ENCODE results near the gene SRSF7.
A peak's percentile ranks its signal among the peaks of the same experiment; 100 is the strongest.
"Not testable (repeated sequence)": the region's sequence is repeated elsewhere in the genome, so short reads cannot be mapped to it uniquely, and the experiment has no call there.

SRSF7 gene

GRCh38 chr2:38716185-38716584, 35.0 kb downstream of the SRSF7 start:
- peak; percentile 92 for DNase-seq
- no peaks in the 10 kb centered on the region for H3K9me3 ChIP-seq (ENCODE audit: control insufficient read depth, low read length)
- no peak overlapping the region for H2BK12ac ChIP-seq (ENCODE audit: low read length in 2 of 2)
- H2BK120ac ChIP-seq (ENCODE audit: low read depth, low read length) = no peak overlapping the region
- peak overlapping the region; percentile 10 for H2AFZ ChIP-seq (ENCODE audit: low read depth, low read length)
- no peak overlapping the region for H3K14ac ChIP-seq (ENCODE audit: low read length in 2 of 2)
- no peaks in the 10 kb centered on the region for H3K27me3 ChIP-seq (ENCODE audit: control insufficient read depth in 1 of 2, insufficient read depth in 1 of 2, low read length in 2 of 2)
- peaks cover 1% of the 10 kb centered on the region for H3K4me1 ChIP-seq (ENCODE audit: control insufficient read depth, insufficient read depth, low read depth, low read length)
- H3K4ac ChIP-seq (ENCODE audit: low read depth in 1 of 2, low read length in 2 of 2) = no peak overlapping the region
- no peak overlapping the region for H3K9ac ChIP-seq (ENCODE audit: low read length)
- H3K27ac ChIP-seq (ENCODE audit: low read length, poor library complexity, severe bottlenecking) = no peak overlapping the region
- H2BK5ac ChIP-seq (ENCODE audit: low read depth, low read length, poor library complexity, severe bottlenecking) = no peak overlapping the region
- 86% methylated on average over 4 of the region's 6 CpGs for WGBS
- H3K4me3 ChIP-seq (ENCODE audit: insufficient read depth in 1 of 2, low read depth in 1 of 2, low read length in 2 of 2) = no peak overlapping the region
- H3K23ac ChIP-seq (ENCODE audit: low read length in 2 of 2) = no peak overlapping the region
- H4K91ac ChIP-seq (ENCODE audit: low read length) = no peak overlapping the region
- no peak overlapping the region for H4K8ac ChIP-seq (ENCODE audit: low read length)
- no peak overlapping the region for H3K18ac ChIP-seq (ENCODE audit: low read depth in 1 of 2, low read length in 2 of 2)
- H3K79me1 ChIP-seq (replicated peaks; ENCODE audit: low read length, poor library complexity, severe bottlenecking) = no peaks in the 10 kb centered on the region
- H2AK5ac ChIP-seq (ENCODE audit: low read length, severe bottlenecking) = no peak overlapping the region
- peaks cover 0 to 6% of the 10 kb centered on the region in 2 experiments for H3K36me3 ChIP-seq (ENCODE audit: control insufficient read depth in 1 of 2, insufficient read depth in 2 of 2, low read depth in 1 of 2, low read length in 2 of 2)
- H2BK15ac ChIP-seq (ENCODE audit: low read depth, poor library complexity, severe bottlenecking) = no peak overlapping the region
- H3K4me2 ChIP-seq (ENCODE audit: low read length, poor library complexity, severe bottlenecking) = no peak overlapping the region

- H2BK15ac ChIP-seq (ENCODE audit: low read depth, poor library complexity, severe bottlenecking); H2AFZ ChIP-seq (ENCODE audit: low read depth, low read length); H2BK12ac ChIP-seq (ENCODE audit: low read length in 2 of 2); H2AK5ac ChIP-seq (ENCODE audit: low read length, severe bottlenecking); H3K4me1 ChIP-seq (ENCODE audit: control insufficient read depth, insufficient read depth, low read depth, low read length); H3K27me3 ChIP-seq (ENCODE audit: control insufficient read depth in 1 of 2, insufficient read depth in 1 of 2, low read length in 2 of 2); H4K8ac ChIP-seq (ENCODE audit: low read length); H3K4me2 ChIP-seq (ENCODE audit: low read length, poor library complexity, severe bottlenecking); H3K36me3 ChIP-seq (ENCODE audit: control insufficient read depth in 1 of 2, insufficient read depth in 2 of 2, low read depth in 1 of 2, low read length in 2 of 2); H3K79me1 ChIP-seq (replicated peaks; ENCODE audit: low read length, poor library complexity, severe bottlenecking); H3K18ac ChIP-seq (ENCODE audit: low read depth in 1 of 2, low read length in 2 of 2); H3K4me3 ChIP-seq (ENCODE audit: insufficient read depth in 1 of 2, low read depth in 1 of 2, low read length in 2 of 2); H3K14ac ChIP-seq (ENCODE audit: low read length in 2 of 2); H3K4ac ChIP-seq (ENCODE audit: low read depth in 1 of 2, low read length in 2 of 2); DNase-seq; H2BK120ac ChIP-seq (ENCODE audit: low read depth, low read length); H3K9me3 ChIP-seq (ENCODE audit: control insufficient read depth, low read length); H3K9ac ChIP-seq (ENCODE audit: low read length); H4K91ac ChIP-seq (ENCODE audit: low read length); H2BK5ac ChIP-seq (ENCODE audit: low read depth, low read length, poor library complexity, severe bottlenecking); H3K23ac ChIP-seq (ENCODE audit: low read length in 2 of 2); H3K27ac ChIP-seq (ENCODE audit: low read length, poor library complexity, severe bottlenecking): not testable (repeated sequence)
- WGBS = no CpG with 5 or more reads among the region's 1 CpG
These were observed 36.2 kb downstream of the SRSF7 start for GRCh38 chr2:38714941-38715340.

GRCh38 chr2:38713338-38713737, 37.8 kb downstream of the SRSF7 start:
- Histone ChIP-seq H3K4me3 (ENCODE audit: insufficient read depth in 1 of 2, low read depth in 1 of 2, low read length in 2 of 2) (no peak overlapping the region), H3K23ac (ENCODE audit: low read length in 2 of 2) (no peak overlapping the region), H3K9ac (ENCODE audit: low read length) (no peak overlapping the region), H3K36me3 (ENCODE audit: control insufficient read depth in 1 of 2, insufficient read depth in 2 of 2, low read depth in 1 of 2, low read length in 2 of 2) (peaks cover 0 to 6% of the 10 kb centered on the region in 2 experiments), H3K18ac (ENCODE audit: low read depth in 1 of 2, low read length in 2 of 2) (no peak overlapping the region), H3K4ac (ENCODE audit: low read depth in 1 of 2, low read length in 2 of 2) (no peak overlapping the region), H2AFZ (ENCODE audit: low read depth, low read length) (no peak overlapping the region), H3K27ac (ENCODE audit: low read length, poor library complexity, severe bottlenecking) (no peak overlapping the region), H2BK12ac (ENCODE audit: low read length in 2 of 2) (no peak overlapping the region), H2BK15ac (ENCODE audit: low read depth, poor library complexity, severe bottlenecking) (no peak overlapping the region), H2AK5ac (ENCODE audit: low read length, severe bottlenecking) (no peak overlapping the region), H3K4me2 (ENCODE audit: low read length, poor library complexity, severe bottlenecking) (no peak overlapping the region), H2BK120ac (ENCODE audit: low read depth, low read length) (no peak overlapping the region), H3K14ac (ENCODE audit: low read length in 2 of 2) (no peak overlapping the region), H4K91ac (ENCODE audit: low read length) (no peak overlapping the region), H2BK5ac (ENCODE audit: low read depth, low read length, poor library complexity, severe bottlenecking) (no peak overlapping the region), H3K9me3 (ENCODE audit: control insufficient read depth, low read length) (no peaks in the 10 kb centered on the region), H4K8ac (ENCODE audit: low read length) (no peak overlapping the region), H3K27me3 (ENCODE audit: control insufficient read depth in 1 of 2, insufficient read depth in 1 of 2, low read length in 2 of 2) (no peaks in the 10 kb centered on the region), H3K4me1 (ENCODE audit: control insufficient read depth, insufficient read depth, low read depth, low read length) (peaks cover 1% of the 10 kb centered on the region), H3K79me1 (replicated peaks; ENCODE audit: low read length, poor library complexity, severe bottlenecking) (no peaks in the 10 kb centered on the region)
- no peak for DNase-seq
- 93% methylated on average over 3 of the region's 3 CpGs for WGBS

GRCh38 chr2:38712871-38713270, 38.3 kb downstream of the SRSF7 start:
- no peak overlapping the region for H3K4me2 ChIP-seq (ENCODE audit: low read length, poor library complexity, severe bottlenecking)
- no peak overlapping the region for H2BK120ac ChIP-seq (ENCODE audit: low read depth, low read length)
- H2BK12ac ChIP-seq (ENCODE audit: low read length in 2 of 2) = no peak overlapping the region
- H2BK15ac ChIP-seq (ENCODE audit: low read depth, poor library complexity, severe bottlenecking) = no peak overlapping the region
- H3K79me1 ChIP-seq (replicated peaks; ENCODE audit: low read length, poor library complexity, severe bottlenecking) = no peaks in the 10 kb centered on the region
- H3K18ac ChIP-seq (ENCODE audit: low read depth in 1 of 2, low read length in 2 of 2) = no peak overlapping the region
- peaks cover 0 to 6% of the 10 kb centered on the region in 2 experiments for H3K36me3 ChIP-seq (ENCODE audit: control insufficient read depth in 1 of 2, insufficient read depth in 2 of 2, low read depth in 1 of 2, low read length in 2 of 2)
- no peak overlapping the region for H3K27ac ChIP-seq (ENCODE audit: low read length, poor library complexity, severe bottlenecking)
- no peak overlapping the region for H2AK5ac ChIP-seq (ENCODE audit: low read length, severe bottlenecking)
- no peak for DNase-seq
- H4K8ac ChIP-seq (ENCODE audit: low read length) = no peak overlapping the region
- no peak overlapping the region for H3K4ac ChIP-seq (ENCODE audit: low read depth in 1 of 2, low read length in 2 of 2)
- peaks cover 1% of the 10 kb centered on the region for H3K4me1 ChIP-seq (ENCODE audit: control insufficient read depth, insufficient read depth, low read depth, low read length)
- H2AFZ ChIP-seq (ENCODE audit: low read depth, low read length) = no peak overlapping the region
- no peak overlapping the region for H3K14ac ChIP-seq (ENCODE audit: low read length in 2 of 2)
- 86% methylated on average over 4 of the region's 4 CpGs for WGBS
- no peaks in the 10 kb centered on the region for H3K9me3 ChIP-seq (ENCODE audit: control insufficient read depth, low read length)
- no peak overlapping the region for H4K91ac ChIP-seq (ENCODE audit: low read length)
- H3K23ac ChIP-seq (ENCODE audit: low read length in 2 of 2) = no peak overlapping the region
- no peak overlapping the region for H3K9ac ChIP-seq (ENCODE audit: low read length)
- H3K27me3 ChIP-seq (ENCODE audit: control insufficient read depth in 1 of 2, insufficient read depth in 1 of 2, low read length in 2 of 2) = no peaks in the 10 kb centered on the region
- H3K4me3 ChIP-seq (ENCODE audit: insufficient read depth in 1 of 2, low read depth in 1 of 2, low read length in 2 of 2) = no peak overlapping the region
- H2BK5ac ChIP-seq (ENCODE audit: low read depth, low read length, poor library complexity, severe bottlenecking) = no peak overlapping the region

All from mesenchymal stem cell (in vitro differentiated cells and primary cell).